ENCODE results near the gene ADGRD1.

The ADGRD1 gene

DNA sequence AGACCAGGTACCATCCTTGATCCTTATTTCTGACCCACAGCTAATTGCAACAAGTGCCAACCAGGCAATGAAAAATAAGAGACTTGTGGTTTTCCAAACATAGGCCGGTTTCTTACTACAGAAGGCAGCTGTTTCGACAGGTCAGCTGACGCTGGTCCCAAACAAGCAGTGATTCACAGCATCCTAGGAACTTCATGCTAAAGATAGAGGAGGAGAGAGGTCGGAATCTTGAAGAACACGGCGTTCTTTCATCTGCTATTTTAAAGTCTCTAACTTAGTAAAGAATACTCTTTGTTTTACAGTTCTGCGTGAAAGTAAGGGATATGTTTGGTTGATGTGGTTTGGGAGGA, 28.1 kb upstream of the ADGRD1 start:
- Histone ChIP-seq H3K4me1 (ENCODE audit: insufficient read depth, low read length) (no peaks in the 10 kb centered on the region), H3K36me3 (ENCODE audit: insufficient read depth, low read length) (no peaks in the 10 kb centered on the region), H3K27me3 (ENCODE audit: insufficient read depth, low read length, poor library complexity) (peaks cover 11% of the 10 kb centered on the region), H3K9me3 (ENCODE audit: insufficient read depth, low read length, severe bottlenecking) (no peaks in the 10 kb centered on the region), H3K79me2 (ENCODE audit: insufficient read depth, low read length) (no peaks in the 10 kb centered on the region), H4K20me1 (ENCODE audit: insufficient read depth, low read length) (no peaks in the 10 kb centered on the region), H2AFZ (ENCODE audit: low read depth, low read length) (no peak overlapping the region), H3K9ac (ENCODE audit: low read depth, low read length) (no peak overlapping the region), H3K4me3 (ENCODE audit: low read depth in 1 of 2, low read length in 2 of 2) (no peak overlapping the region), H3K27ac (ENCODE audit: low read length) (no peak overlapping the region), H3K4me2 (ENCODE audit: insufficient read depth, low read length) (no peak overlapping the region)
- DNase-seq (no peak), ATAC-seq (ENCODE audit: insufficient read depth, low read depth) (no peak)
- TF ChIP-seq, protein P1, sequence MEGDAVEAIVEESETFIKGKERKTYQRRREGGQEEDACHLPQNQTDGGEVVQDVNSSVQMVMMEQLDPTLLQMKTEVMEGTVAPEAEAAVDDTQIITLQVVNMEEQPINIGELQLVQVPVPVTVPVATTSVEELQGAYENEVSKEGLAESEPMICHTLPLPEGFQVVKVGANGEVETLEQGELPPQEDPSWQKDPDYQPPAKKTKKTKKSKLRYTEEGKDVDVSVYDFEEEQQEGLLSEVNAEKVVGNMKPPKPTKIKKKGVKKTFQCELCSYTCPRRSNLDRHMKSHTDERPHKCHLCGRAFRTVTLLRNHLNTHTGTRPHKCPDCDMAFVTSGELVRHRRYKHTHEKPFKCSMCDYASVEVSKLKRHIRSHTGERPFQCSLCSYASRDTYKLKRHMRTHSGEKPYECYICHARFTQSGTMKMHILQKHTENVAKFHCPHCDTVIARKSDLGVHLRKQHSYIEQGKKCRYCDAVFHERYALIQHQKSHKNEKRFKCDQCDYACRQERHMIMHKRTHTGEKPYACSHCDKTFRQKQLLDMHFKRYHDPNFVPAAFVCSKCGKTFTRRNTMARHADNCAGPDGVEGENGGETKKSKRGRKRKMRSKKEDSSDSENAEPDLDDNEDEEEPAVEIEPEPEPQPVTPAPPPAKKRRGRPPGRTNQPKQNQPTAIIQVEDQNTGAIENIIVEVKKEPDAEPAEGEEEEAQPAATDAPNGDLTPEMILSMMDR (IDR thresholded peaks at IDR 0.05; ENCODE audit: borderline replicate concordance, extremely low read depth, low read length, poor library complexity, severe bottlenecking) = no peak
- no peak for TF ChIP-seq EZH2 (IDR thresholded peaks at IDR 0.05; ENCODE audit: borderline replicate concordance, low read depth, low read length, severe bottlenecking)

DNA sequence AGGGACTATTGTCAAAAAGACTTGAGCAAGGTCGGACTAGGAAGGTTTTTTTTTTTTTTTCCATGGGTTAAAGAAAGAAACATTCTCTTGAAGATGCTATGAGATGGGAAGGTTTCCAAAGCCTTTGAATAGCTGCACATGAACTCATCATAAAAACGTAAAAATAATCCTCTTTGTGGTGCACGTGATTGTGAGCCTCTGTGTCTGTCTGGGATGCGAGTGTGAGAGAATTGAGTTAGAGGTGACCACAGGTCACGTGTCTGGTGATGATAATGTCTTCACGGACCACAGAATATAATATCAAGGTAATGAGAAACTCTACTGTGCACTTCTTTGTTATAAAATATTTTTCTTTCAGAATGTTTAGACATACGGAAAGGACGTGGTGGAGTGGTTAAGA, 24.3 kb upstream of the ADGRD1 start:
- Histone ChIP-seq H3K27ac (ENCODE audit: low read length) (no peak overlapping the region), H3K4me3 (ENCODE audit: low read depth in 1 of 2, low read length in 2 of 2) (no peak overlapping the region), H3K9me3 (ENCODE audit: insufficient read depth, low read length, severe bottlenecking) (no peaks in the 10 kb centered on the region), H3K4me1 (ENCODE audit: insufficient read depth, low read length) (no peaks in the 10 kb centered on the region), H2AFZ (ENCODE audit: low read depth, low read length) (no peak overlapping the region), H3K9ac (ENCODE audit: low read depth, low read length) (no peak overlapping the region), H3K4me2 (ENCODE audit: insufficient read depth, low read length) (no peak overlapping the region), H4K20me1 (ENCODE audit: insufficient read depth, low read length) (no peaks in the 10 kb centered on the region), H3K36me3 (ENCODE audit: insufficient read depth, low read length) (no peaks in the 10 kb centered on the region), H3K27me3 (ENCODE audit: insufficient read depth, low read length, poor library complexity) (peaks cover 11% of the 10 kb centered on the region), H3K79me2 (ENCODE audit: insufficient read depth, low read length) (no peaks in the 10 kb centered on the region)
- ATAC-seq (ENCODE audit: insufficient read depth, low read depth) = no peak
- TF ChIP-seq, protein P1 (IDR thresholded peaks at IDR 0.05; ENCODE audit: borderline replicate concordance, extremely low read depth, low read length, poor library complexity, severe bottlenecking) = no peak
- no peak for TF ChIP-seq EZH2 (IDR thresholded peaks at IDR 0.05; ENCODE audit: borderline replicate concordance, low read depth, low read length, severe bottlenecking)
- DNase-seq = no peak

DNA sequence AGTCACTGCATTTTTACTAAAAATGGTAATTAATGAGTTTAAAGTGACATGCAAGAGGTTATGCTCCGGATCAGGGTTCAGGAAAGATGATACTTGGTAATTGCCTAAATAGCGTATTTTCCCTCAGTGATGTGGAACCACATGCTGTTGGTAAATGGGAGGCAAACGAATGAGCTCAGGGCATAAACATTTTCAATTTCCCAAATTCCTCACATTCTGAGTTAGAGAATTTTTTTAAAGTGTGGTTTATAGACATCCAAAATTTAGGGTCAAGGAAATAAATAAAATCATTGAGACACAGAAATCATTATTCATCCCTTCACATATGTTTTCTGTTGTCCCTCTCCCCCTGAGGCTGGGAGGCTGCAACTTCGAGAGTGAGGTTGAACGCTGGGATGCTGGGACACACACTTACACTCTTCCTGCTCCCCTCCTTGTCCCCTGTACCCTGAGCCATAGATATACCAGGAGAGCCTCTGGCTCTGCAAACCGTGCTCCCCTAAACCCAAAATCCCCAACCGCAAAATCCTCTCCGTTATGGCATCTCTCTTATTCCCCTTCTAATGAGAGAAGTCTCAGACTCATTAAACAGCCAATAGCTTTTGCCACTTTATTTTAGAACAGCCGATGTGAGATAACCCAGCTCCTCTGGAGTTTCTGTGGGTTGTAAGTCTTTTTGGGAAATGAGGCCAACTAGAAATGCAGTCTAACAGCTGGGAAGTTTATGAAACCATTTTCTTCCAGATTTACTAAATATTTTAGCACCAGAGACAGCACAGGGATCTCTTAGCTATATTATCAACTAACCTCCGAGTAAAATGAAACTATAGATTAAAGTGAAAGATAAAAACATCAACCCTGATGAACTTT, 21.4 kb upstream of the ADGRD1 start:
- no peak for ATAC-seq (ENCODE audit: insufficient read depth, low read depth)
- DNase-seq = no peak
- H3K27ac ChIP-seq (ENCODE audit: low read length) = no peak overlapping the region
- H3K9me3 ChIP-seq (ENCODE audit: insufficient read depth, low read length, severe bottlenecking) = no peaks in the 10 kb centered on the region
- no peaks in the 10 kb centered on the region for H4K20me1 ChIP-seq (ENCODE audit: insufficient read depth, low read length)
- no peak overlapping the region for H2AFZ ChIP-seq (ENCODE audit: low read depth, low read length)
- no peak overlapping the region for H3K4me2 ChIP-seq (ENCODE audit: insufficient read depth, low read length)
- H3K4me1 ChIP-seq (ENCODE audit: insufficient read depth, low read length) = no peaks in the 10 kb centered on the region
- no peak for TF ChIP-seq EZH2 (IDR thresholded peaks at IDR 0.05; ENCODE audit: borderline replicate concordance, low read depth, low read length, severe bottlenecking)
- TF ChIP-seq, protein P1 (IDR thresholded peaks at IDR 0.05; ENCODE audit: borderline replicate concordance, extremely low read depth, low read length, poor library complexity, severe bottlenecking) = no peak
- no peaks in the 10 kb centered on the region for H3K79me2 ChIP-seq (ENCODE audit: insufficient read depth, low read length)
- H3K36me3 ChIP-seq (ENCODE audit: insufficient read depth, low read length) = no peaks in the 10 kb centered on the region
- H3K9ac ChIP-seq (ENCODE audit: low read depth, low read length) = no peak overlapping the region
- H3K27me3 ChIP-seq (ENCODE audit: insufficient read depth, low read length, poor library complexity) = peaks cover 9% of the 10 kb centered on the region
- no peak overlapping the region for H3K4me3 ChIP-seq (ENCODE audit: low read depth in 1 of 2, low read length in 2 of 2)

Measured in DND-41 (cell line).